Liver (tissue), 3 donors: Measurements from ENCODE around the gene IQSEC3.

Experiments used
- CTCF ChIP-seq: fragments of 150-350 bp; IDR thresholded peaks from 2 replicates; pipeline ENCODE4 v1.5.1; 2017; ENCODE audit warnings: improper control_type of control experiment, low read depth, low read length; ENCODE audit not compliant: missing input control
- EGR1 ChIP-seq, 2 donors: IDR thresholded peaks; 2 replicates each; pipeline ENCODE4 v1.6.1; 2016 to 2018; ENCODE audit warnings: antibody characterized with exemption in 2 of 2, low read depth in 2 of 2
- SP1 ChIP-seq: IDR thresholded peaks from 2 replicates; pipeline ENCODE4 v1.6.1; 2018; ENCODE audit warnings: antibody characterized with exemption, mild to moderate bottlenecking
- YY1 ChIP-seq: IDR thresholded peaks from 2 replicates; pipeline ENCODE4 v1.6.1; 2016; ENCODE audit warnings: antibody characterized with exemption, mild to moderate bottlenecking
- TF ChIP-seq, protein P1 (sequence below): IDR thresholded peaks from 2 replicates; pipeline ENCODE4 v1.6.1; 2016; ENCODE audit warnings: antibody characterized with exemption
- donor health status: healthy.
- donor health status: healthy.

- TF ChIP-seq, protein P1, sequence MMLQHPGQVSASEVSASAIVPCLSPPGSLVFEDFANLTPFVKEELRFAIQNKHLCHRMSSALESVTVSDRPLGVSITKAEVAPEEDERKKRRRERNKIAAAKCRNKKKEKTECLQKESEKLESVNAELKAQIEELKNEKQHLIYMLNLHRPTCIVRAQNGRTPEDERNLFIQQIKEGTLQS, result no peak
- TF ChIP-seq YY1, result no peak
- TF ChIP-seq EGR1 (IDR thresholded peaks at IDR 0.05; ENCODE audit: low read depth in 2 of 2), result no peak
- no peak for TF ChIP-seq CTCF
- no peak for TF ChIP-seq SP1
These were observed 159.8 kb downstream of the IQSEC3 start for GRCh38 chr12:226401-226800.
